Measurements from ENCODE around the gene UPF1.
A peak's percentile ranks its signal among the peaks of the same experiment; 100 is the strongest.

Gene UPF1

GRCh38 chr19:18793144-18794028, 38.4 kb upstream of the UPF1 start:
- Mint-ChIP-seq H3K4me3 (no peak overlapping the region), H3K36me3 (peaks cover 0 to 6% of the 10 kb centered on the region in 2 donors)

GRCh38 chr19:18794029-18794313, 37.8 kb upstream of the UPF1 start:
- no peak overlapping the region for H3K4me3 Mint-ChIP-seq
- peaks cover 44 to 67% of the 10 kb centered on the region in 2 donors for H3K27me3 Mint-ChIP-seq
- DNase-seq (no peak), ATAC-seq (replicated peaks) (no peak)
- peaks cover 0 to 4% of the 10 kb centered on the region in 2 donors for H3K36me3 Mint-ChIP-seq
- H3K9me3 Mint-ChIP-seq: no peaks in the 10 kb centered on the region
- H3K27ac Mint-ChIP-seq: no peak overlapping the region
- peaks cover 12 to 22% of the 10 kb centered on the region in 2 donors for H3K4me1 Mint-ChIP-seq

More at GRCh38 chr19:18793144-18794028, 38.4 kb upstream of the UPF1 start:
- no peaks in the 10 kb centered on the region for H3K9me3 Mint-ChIP-seq
- peaks cover 48 to 73% of the 10 kb centered on the region in 2 donors for H3K27me3 Mint-ChIP-seq
- no peak overlapping the region for H3K27ac Mint-ChIP-seq
- peaks cover 16 to 28% of the 10 kb centered on the region in 2 donors for H3K4me1 Mint-ChIP-seq
- DNase-seq (no peak), ATAC-seq (replicated peaks) (no peak)

- Mint-ChIP-seq H3K4me3 (no peak overlapping the region), H3K4me1 (peaks cover 9 to 15% of the 10 kb centered on the region in 2 donors), H3K27ac (no peak overlapping the region), H3K27me3 (peaks cover 37 to 60% of the 10 kb centered on the region in 2 donors), H3K36me3 (no peaks in the 10 kb centered on the region), H3K9me3 (no peaks in the 10 kb centered on the region)
- DNase-seq (no peak), ATAC-seq (replicated peaks) (no peak)
Measured at GRCh38 chr19:18794692-18795091, 37.1 kb upstream of the UPF1 start.

GRCh38 chr19:18795540-18795939, 36.2 kb upstream of the UPF1 start:
- H3K36me3 Mint-ChIP-seq: no peaks in the 10 kb centered on the region
- H3K4me3 Mint-ChIP-seq: no peak overlapping the region
- DNase-seq (no peak), ATAC-seq (replicated peaks) (peak in 1 of 2 donors; percentile 39)
- peaks cover 5 to 6% of the 10 kb centered on the region in 2 donors for H3K4me1 Mint-ChIP-seq
- H3K27ac Mint-ChIP-seq: no peak overlapping the region
- peaks cover 30 to 52% of the 10 kb centered on the region in 2 donors for H3K27me3 Mint-ChIP-seq
- H3K9me3 Mint-ChIP-seq: no peaks in the 10 kb centered on the region

- no peak for ATAC-seq (replicated peaks)
- peaks cover 25 to 49% of the 10 kb centered on the region in 2 donors for H3K27me3 Mint-ChIP-seq
- no peaks in the 10 kb centered on the region for H3K4me1 Mint-ChIP-seq
- H3K4me3 Mint-ChIP-seq: no peak overlapping the region
- no peak overlapping the region for H3K27ac Mint-ChIP-seq
- DNase-seq: no peak
- H3K9me3 Mint-ChIP-seq: no peaks in the 10 kb centered on the region
- no peaks in the 10 kb centered on the region for H3K36me3 Mint-ChIP-seq
Measured at GRCh38 chr19:18796239-18796638, 35.5 kb upstream of the UPF1 start.

GRCh38 chr19:18798384-18799352, 33.1 kb upstream of the UPF1 start:
- H3K36me3 Mint-ChIP-seq: no peaks in the 10 kb centered on the region
- H3K4me3 Mint-ChIP-seq: no peak overlapping the region
- DNase-seq: no peak
- no peak overlapping the region for H3K27ac Mint-ChIP-seq
- H3K4me1 Mint-ChIP-seq: no peaks in the 10 kb centered on the region
- ATAC-seq (replicated peaks): no peak
- H3K27me3 Mint-ChIP-seq: peaks cover 21 to 45% of the 10 kb centered on the region in 2 donors
- H3K9me3 Mint-ChIP-seq: peaks cover 1 to 5% of the 10 kb centered on the region in 2 donors

- Mint-ChIP-seq H3K36me3 (no peaks in the 10 kb centered on the region), H3K27ac (no peak overlapping the region), H3K9me3 (peaks cover 1 to 5% of the 10 kb centered on the region in 2 donors), H3K4me1 (no peaks in the 10 kb centered on the region), H3K4me3 (no peak overlapping the region), H3K27me3 (peaks cover 18 to 43% of the 10 kb centered on the region in 2 donors)
- ATAC-seq (replicated peaks) (no peak), DNase-seq (no peak)
Measured at GRCh38 chr19:18799389-18799970, 32.3 kb upstream of the UPF1 start.

- H3K27ac Mint-ChIP-seq: no peak overlapping the region
- no peaks in the 10 kb centered on the region for H3K4me1 Mint-ChIP-seq
- DNase-seq (no peak), ATAC-seq (replicated peaks) (no peak)
- no peak overlapping the region for H3K4me3 Mint-ChIP-seq
- H3K27me3 Mint-ChIP-seq: peaks cover 18 to 43% of the 10 kb centered on the region in 2 donors
- peaks cover 1 to 5% of the 10 kb centered on the region in 2 donors for H3K9me3 Mint-ChIP-seq
- H3K36me3 Mint-ChIP-seq: no peaks in the 10 kb centered on the region
Measured at GRCh38 chr19:18800079-18800478, 31.7 kb upstream of the UPF1 start.

- peaks cover 1 to 5% of the 10 kb centered on the region in 2 donors for H3K9me3 Mint-ChIP-seq
- no peaks in the 10 kb centered on the region for H3K36me3 Mint-ChIP-seq
- H3K27me3 Mint-ChIP-seq: peaks cover 18 to 43% of the 10 kb centered on the region in 2 donors
- ATAC-seq (replicated peaks) (no peak), DNase-seq (no peak)
- H3K4me1 Mint-ChIP-seq: no peaks in the 10 kb centered on the region
- H3K27ac Mint-ChIP-seq: no peak overlapping the region
- H3K4me3 Mint-ChIP-seq: no peak overlapping the region
Measured at GRCh38 chr19:18800636-18801035, 31.1 kb upstream of the UPF1 start.

- H3K9me3 Mint-ChIP-seq: peaks cover 1 to 5% of the 10 kb centered on the region in 2 donors
- ATAC-seq (replicated peaks): no peak
- H3K4me3 Mint-ChIP-seq: no peak overlapping the region
- no peaks in the 10 kb centered on the region for H3K36me3 Mint-ChIP-seq
- H3K27me3 Mint-ChIP-seq: peaks cover 13 to 30% of the 10 kb centered on the region in 2 donors
- no peak overlapping the region for H3K27ac Mint-ChIP-seq
- no peaks in the 10 kb centered on the region for H3K4me1 Mint-ChIP-seq
- DNase-seq: no peak
Measured at GRCh38 chr19:18802354-18802753, 29.4 kb upstream of the UPF1 start.

GRCh38 chr19:18803550-18804138, 28.1 kb upstream of the UPF1 start:
- H3K4me1 Mint-ChIP-seq: no peaks in the 10 kb centered on the region
- H3K9me3 Mint-ChIP-seq: peaks cover 1 to 5% of the 10 kb centered on the region in 2 donors
- H3K36me3 Mint-ChIP-seq: no peaks in the 10 kb centered on the region
- peaks cover 11 to 33% of the 10 kb centered on the region in 2 donors for H3K27me3 Mint-ChIP-seq
- no peak for ATAC-seq (replicated peaks)
- H3K27ac Mint-ChIP-seq: no peak overlapping the region
- no peak overlapping the region for H3K4me3 Mint-ChIP-seq
- DNase-seq: no peak

- H3K4me1 Mint-ChIP-seq: peaks cover 0 to under 1% of the 10 kb centered on the region in 2 donors
- DNase-seq (no peak), ATAC-seq (replicated peaks) (no peak)
- no peak overlapping the region for H3K4me3 Mint-ChIP-seq
- peaks cover 1 to 5% of the 10 kb centered on the region in 2 donors for H3K9me3 Mint-ChIP-seq
- H3K27ac Mint-ChIP-seq: no peak overlapping the region
- H3K27me3 Mint-ChIP-seq: peaks cover 11 to 38% of the 10 kb centered on the region in 2 donors
- no peaks in the 10 kb centered on the region for H3K36me3 Mint-ChIP-seq
Measured at GRCh38 chr19:18804139-18804601, 27.6 kb upstream of the UPF1 start.

GRCh38 chr19:18804643-18805042, 27.1 kb upstream of the UPF1 start:
- ATAC-seq (replicated peaks) (no peak), DNase-seq (no peak)
- Mint-ChIP-seq H3K27ac (no peak overlapping the region), H3K4me3 (no peak overlapping the region), H3K9me3 (peaks cover 1 to 5% of the 10 kb centered on the region in 2 donors), H3K27me3 (peaks cover 14 to 43% of the 10 kb centered on the region in 2 donors), H3K4me1 (peaks cover 2 to 5% of the 10 kb centered on the region in 2 donors), H3K36me3 (no peaks in the 10 kb centered on the region)
